HG03066 (cell line): Measurements from ENCODE around the gene ADGRL3.
"Not testable (repeated sequence)": the region's sequence is repeated elsewhere in the genome, so short reads cannot be mapped to it uniquely, and the experiment has no call there.

Source experiments
- ATAC-seq: cut with Tn5 transposase; IDR thresholded peaks from one replicate; pipeline ENCODE4 v1.9.1; 2021; ENCODE audit warnings: low read depth; ENCODE audit not compliant: unreplicated experiment

The ADGRL3 gene

DNA sequence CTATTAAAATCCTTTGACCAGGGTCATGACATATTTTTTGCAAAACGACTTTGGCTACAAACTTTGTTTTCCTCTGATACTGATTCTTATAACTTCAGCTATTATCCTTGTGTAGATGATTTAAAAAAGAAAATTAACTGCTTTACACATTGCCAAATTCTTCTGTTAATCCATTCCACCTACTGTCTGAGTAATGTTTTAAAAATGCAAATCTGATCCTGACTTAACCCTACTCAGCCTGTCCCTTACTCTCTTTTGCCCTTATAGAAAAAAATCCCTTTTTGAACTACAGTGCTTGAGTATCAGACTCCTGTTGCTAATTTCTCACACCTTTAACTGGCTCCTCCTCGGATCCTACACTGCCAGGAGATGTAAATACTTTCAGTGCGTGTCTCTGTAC is 723.1 kb downstream of the ADGRL3 start:
- no peak for ATAC-seq

DNA sequence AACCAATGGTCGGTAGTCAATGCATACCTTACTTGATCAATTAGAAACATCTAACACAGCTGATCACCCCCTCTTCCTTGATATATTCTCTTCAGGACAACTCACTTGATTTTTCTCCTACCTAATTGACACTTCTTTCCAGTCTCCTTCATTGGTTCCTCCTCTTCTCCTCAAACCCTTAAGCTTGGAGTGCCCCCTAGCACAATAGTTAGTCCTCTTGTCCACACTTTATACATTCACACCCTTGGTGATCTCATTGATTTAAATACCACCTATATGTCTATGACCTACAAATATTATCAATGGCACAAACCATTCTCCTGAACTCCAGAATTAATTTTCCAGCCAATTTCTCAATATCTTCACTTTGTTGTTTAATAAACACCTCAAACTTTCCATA is 724.0 kb downstream of the ADGRL3 start:
- no peak for ATAC-seq

DNA sequence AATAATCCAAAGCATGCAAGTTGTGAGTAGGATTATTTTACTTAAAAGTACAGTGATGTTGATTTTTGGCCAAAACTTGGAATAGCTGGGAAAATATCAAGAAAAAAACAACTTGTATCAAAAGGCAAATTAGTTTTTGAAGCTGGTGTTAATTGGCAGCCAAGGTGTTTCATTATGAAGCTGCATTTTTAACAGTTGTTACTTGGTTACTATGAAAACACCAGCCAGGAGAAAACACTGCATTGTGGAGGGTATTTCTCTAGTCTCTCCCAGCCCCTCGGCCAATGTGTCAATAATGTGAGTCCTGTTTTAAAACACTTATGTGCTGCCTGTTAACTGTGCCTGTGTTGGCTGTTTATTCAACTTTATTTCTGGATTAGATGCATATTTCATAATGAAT is 733.4 kb downstream of the ADGRL3 start:
- no peak for ATAC-seq

DNA sequence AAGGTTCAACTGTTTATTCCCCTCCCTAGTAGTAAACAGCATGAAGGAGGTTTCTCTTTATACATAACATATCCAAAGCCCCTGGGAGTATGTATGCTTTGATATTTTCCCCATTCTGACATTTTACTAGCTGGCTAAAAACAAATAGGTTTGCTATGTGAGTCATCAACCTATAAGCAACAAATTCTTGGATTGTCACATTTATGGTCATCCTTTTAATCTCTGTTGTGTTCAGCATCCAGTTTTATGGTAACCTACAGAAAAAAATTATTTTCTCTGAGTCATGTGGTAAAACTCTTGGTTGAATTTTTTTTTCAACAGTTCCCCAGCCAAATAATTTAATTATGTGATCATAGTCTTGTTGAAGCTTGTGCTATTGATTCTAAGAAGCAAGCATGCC is 734.1 kb downstream of the ADGRL3 start:
- no peak for ATAC-seq

DNA sequence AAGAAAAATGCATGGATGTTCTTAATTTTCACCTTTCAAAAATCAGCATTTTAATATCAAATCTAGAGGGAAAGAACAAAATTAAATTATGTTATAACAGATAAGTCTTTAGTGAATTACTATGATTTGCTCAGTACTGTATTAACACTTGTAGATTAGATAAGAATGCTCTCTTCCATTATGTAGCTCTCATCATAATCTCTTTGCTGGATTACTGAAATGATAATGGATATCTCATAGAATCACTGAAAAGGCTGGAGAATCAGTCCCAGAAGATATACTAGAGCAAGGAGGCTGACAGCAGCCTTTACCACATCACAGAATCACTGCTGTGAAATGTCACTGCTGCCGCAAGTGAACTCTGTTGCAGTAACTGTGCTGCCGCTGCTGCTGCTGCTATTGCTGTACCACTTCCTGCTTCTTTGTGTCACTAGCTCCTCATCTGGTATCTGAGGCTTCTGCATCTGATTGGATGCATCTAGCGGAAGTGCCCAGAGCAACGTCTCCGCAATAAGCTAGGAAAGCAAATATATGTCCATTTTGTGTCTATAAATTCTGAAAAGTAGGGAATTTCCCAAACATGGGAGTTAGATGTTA is 738.2 kb downstream of the ADGRL3 start:
- no peak for ATAC-seq

DNA sequence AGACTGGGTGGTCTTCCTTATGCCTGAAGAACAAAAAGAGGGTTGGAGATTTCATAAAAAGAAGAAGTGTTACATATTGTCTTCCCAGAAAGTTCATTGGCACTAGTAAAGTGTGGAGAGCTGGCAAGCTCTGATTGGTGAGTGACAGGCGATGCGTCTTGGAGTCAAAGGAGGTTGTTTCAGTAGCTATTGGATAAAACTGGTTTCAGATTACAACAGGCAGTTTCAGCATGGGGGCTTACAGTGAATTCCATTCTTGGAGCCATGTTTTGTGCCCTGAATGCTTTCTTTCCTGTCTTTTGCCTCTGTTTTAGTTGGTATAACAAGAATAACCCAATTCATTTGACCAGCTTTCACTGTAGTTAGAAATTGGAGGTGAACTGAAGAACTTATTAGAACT is 750.5 kb downstream of the ADGRL3 start:
- no peak for ATAC-seq

DNA sequence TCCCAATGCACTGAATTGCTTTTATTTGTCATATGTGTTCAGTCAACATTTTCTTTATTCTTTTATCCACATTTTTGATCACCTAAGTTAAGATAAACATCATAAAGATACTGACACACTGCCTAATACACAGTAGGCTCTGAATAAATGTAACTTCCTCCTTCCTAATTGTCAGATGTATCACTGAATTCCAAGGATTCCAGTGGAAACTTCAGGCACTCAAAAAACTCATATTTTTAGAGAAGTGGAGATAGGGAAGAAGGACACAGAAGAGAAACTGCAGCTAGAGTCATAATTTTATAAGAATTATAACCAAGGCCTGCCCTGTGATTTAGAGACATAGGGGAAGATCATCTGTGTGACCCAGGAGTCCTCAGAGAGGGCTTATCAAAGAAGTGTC is 753.3 kb downstream of the ADGRL3 start:
- ATAC-seq, result no peak

DNA sequence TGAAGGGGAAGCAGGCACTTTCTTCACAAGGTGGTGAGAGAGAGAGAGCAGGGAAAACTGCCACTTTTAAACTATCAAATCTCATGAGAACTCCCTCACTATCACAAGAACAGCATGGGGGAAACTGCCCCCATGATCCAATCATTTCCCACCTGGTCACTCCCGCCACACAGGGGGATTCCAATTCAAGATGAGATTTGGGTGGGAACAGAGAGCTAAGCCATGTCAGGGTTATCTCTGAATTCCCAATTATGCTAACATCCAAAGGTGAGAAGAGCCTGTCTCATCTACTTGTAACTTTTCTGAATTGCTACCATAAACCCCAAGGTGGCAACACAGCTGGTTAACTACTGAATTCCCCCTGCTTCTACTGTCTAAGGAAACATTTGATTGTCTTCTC is 758.5 kb downstream of the ADGRL3 start:
- no peak for ATAC-seq

DNA sequence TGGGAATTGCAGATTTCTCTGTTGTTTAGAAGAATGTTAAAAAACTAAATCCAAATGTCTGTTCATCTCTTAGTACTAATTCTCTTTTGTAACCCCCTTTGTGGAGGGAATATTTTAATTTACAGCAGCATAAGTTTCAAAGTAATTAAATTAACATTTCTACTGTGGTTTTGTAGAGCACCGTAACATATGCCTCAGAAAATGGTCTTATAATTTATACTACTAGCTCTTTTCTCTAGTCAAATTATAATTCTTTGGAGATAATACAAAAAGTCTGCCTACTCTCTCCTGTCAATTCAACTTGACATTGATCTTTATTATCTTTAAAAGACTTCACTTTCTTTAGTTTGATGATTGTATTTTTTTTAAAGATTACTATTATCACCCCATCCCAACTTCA is 759.0 kb downstream of the ADGRL3 start:
- ATAC-seq, result no peak

DNA sequence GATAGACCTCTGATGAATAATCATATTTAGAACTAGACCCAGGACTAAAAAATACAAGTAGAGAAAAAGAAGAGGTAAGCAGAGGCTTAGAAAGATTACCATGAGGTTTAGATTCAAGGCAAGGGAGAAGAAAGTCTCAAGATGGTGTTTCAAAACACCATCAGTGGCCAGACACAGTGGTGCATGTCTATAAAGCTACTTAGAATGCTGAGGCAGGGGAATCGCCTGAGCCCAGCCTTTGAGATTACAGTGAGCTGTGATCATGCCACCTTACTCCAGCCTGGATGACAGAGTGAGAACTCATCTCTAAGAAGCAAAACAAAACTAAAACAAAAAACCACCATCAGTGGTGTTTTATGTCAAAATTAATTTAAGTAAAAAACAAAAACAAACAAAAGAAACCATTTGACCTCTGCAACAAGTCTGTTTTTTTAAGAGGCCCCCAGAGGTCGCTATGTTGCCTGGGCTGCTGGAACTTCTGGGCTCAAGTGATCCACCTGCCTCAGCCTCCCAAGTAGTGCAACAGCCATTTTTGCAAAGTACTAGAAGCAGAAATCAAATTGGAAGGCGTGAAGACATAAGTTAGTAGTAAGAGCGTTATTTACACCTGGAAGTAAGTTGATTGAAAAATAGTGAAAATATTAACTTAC is 784.3 kb downstream of the ADGRL3 start:
- no peak for ATAC-seq

DNA sequence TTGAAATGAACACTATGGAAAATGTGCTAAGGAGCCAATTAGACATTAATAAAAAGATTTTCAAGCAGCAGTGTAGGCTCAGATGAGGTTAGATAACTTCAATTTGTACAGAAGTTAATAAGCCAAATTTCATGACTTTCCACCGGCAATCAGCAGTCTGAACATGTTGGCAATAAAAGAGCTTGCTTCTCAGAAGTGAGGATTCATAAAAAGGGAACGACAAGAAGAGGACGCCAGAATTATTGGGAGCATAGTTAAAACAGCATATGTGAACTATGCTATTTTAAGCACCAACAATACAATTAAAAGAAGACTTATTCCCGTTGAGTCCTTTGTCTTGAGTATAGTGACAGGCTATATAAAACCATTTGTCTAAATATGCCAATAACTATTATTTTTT is 785.3 kb downstream of the ADGRL3 start:
- no peak for ATAC-seq

DNA sequence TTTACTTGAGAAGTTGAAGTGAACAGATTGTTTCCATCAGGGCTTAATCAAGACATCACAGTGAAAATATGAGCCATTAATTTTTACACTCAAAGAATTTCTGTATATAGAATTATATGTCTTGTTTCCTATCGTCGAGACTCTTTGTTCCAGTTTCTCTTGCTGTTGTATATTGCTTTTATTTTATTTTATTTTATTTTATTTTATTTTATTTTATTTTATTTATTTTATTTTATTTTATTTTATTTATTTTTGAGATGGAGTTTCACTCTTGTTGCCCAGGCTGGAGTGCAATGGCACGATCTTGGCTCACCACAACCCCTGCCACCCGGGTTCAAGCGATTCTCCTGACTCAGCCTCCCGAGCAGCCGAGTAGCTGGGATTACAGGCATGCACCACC is 786.8 kb downstream of the ADGRL3 start:
- not testable (repeated sequence) for ATAC-seq

DNA sequence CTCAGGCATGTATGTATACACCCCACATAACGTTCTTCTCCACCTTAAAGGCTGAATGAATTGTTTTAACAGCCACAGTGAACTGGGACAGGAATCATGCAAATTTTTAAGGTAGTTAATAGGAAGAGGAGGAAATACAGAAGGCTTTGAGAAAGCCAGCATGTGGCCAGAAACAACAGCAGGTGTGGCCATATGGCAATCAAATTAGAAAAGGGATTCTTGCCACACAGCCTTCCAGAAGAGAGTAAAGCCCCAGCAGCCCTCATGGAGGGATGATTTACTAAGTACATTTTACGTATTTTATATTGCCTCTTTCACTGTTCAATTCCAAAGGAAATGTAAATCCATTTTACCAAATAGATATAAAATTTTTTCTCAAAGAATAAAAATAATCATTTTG is 792.2 kb downstream of the ADGRL3 start:
- ATAC-seq, result no peak

DNA sequence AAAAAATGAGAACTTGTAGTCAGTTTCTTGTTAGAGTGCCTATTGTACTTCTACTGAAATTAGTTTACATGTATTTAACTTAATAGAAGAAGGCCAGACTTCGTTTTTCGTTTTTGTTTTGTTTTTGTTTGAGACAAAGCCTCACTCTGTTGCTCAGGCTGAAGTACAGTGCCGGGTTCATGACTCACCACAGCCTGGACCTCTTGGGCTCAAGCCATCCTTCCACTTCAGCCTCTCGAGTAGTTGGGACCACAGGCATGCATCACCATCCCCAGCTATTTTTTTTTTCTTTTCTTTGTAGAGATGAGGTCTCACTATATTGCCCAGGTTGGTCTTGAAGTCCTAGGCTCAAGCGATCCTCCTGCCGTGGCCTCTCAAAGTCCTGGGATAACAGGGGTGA is 793.9 kb downstream of the ADGRL3 start:
- ATAC-seq, result no peak

DNA sequence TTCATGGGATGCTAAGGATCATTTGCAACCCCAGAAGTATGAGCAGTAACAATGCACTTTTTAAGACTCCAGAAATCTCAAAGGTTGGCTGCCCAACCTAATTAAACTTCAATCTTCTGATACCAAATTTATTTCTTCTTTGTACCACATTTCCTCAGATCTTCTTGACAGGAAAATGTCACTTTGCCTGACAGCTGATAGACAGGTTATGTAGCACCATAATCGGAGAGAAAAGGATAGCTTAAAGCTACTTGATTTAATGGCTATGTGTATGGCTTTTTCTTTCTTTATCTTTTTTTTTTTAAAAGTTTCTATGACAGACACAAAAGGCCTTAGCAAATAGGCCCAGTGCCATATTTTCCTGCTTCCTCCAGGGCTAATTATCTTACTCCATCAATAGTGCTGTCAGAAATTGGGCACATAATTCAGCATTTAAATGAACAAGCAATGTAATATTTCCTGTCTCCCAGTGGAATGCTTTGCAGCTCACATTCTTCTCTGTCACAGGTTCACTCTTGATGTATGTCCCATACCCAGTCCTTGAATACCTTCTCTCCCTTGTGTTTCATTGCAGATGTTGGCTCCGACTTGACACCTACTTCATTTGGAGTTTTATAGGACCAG is 795.7 kb downstream of the ADGRL3 start:
- ATAC-seq, result no peak

DNA sequence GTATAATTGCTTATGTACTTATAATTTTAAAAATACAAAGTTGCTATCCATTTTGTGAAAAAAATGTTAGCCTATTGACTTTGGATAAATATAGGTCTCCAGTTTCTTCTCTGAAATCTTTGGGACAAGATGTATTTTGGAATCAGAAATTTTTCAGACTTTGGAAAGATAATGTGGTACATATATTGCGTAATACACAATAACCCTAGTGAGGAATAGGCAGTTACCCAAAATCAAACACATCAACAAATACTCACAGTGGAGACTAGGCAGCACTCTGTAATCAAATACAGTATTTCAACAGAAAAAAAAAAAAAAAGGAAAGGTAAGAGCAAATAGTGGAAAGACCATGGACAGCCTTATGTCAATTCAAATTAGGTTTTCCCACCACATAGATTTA is 796.8 kb downstream of the ADGRL3 start:
- ATAC-seq, result no peak

DNA sequence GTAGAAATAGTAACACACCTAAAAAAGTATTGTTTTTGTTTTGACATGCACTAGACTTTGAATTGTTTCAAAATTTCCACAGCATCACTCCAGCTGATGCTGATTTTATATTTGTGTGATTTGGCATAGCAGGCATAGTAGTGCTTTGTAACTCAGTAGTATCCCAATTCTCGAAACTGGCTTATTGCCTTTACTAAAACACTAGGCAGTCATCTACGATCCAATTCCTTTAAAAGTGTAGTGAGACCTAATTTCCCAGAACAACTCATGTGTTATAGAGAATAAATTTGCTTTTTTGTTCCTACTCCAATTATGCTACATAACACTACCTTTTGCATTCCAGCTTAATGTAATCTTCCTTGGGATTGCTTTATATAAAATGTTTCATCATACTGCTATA is 797.7 kb downstream of the ADGRL3 start:
- ATAC-seq, result no peak

DNA sequence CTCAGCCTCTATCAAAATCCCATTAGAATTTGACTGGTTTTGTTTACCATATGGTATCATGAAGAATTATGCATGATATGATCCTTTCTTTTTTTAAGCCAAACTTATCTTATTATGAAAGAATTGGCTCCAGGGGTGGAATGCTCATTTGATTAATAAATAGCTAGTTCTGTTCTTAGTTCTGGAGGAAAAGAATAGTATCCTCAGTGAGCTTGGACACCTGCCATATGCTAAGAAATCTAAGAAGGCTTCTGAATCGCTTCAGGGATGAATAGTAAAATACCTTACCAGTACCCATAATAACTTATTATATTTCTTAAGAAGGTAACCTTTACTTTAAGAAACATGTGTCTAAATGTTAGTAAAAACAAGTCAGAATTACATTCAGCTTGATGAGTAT is 803.6 kb downstream of the ADGRL3 start:
- no peak for ATAC-seq

DNA sequence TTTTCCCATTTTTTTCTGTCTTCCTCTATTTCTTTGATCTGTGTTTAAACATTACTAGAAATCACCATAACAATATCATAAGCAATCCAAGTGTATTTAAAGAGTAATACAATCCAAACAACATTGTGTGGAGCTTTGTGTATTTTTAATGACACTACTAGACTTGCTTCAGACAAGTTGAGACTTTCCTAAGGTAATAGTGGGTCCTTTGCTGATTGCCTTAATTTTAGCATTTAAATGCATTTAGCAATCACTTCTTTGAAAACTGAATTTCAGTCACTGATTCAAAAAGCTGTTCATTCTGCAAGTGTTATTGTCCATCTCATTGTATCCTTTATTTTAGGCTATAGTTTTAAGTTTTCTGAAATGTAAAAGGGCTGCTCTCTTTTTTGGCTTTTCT is 804.8 kb downstream of the ADGRL3 start:
- no peak for ATAC-seq

DNA sequence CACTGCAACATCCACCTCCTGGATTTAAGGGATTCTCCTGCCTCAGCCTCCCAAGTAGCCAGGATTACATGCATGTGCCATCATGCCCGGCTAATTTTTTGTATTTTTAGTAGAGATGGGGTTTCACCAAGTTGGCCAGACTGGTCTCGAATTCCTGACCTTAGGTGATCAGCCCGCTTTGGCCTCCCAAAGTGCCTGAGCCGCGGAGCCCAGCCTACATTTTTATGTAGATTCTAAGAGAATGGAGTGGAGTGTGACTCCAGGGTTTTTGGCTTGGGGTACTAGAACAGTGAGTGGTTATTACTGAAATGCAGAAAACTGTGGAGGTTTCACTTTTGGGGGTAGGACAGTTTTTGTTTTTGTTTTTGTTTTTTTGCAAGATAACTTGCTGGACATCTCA is 806.0 kb downstream of the ADGRL3 start:
- no peak for ATAC-seq

DNA sequence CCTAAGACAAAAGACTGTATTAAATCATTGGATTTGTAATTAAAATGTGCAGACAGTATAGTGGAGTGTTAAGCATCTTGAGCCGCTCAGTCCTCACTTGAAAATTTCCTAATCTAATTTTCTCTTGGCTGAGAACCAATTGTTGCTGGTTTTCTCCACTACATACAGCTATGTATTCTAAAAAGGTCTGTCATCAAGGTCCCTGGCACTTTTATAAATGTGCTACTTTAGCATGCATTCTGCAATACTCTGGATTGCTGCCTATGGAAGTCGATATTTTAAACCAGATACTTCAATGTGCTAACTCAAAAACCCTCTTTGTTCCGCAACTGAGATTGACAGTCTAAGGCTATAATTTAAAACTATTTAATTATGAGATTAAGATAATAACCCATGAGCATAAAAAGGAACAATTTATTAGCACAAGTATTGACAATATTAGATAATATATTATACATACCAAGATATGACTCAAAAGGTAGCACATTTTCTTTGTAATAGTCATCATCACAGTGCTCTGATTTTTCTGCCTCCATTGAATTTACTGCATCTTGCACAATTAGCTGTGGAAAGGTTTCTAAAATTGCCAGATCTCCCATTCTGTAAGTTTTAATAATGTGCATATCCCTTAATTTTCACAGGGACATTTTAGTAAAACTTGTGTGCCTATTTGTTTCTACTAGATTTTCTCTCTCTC is 815.1 kb downstream of the ADGRL3 start:
- ATAC-seq, result no peak

DNA sequence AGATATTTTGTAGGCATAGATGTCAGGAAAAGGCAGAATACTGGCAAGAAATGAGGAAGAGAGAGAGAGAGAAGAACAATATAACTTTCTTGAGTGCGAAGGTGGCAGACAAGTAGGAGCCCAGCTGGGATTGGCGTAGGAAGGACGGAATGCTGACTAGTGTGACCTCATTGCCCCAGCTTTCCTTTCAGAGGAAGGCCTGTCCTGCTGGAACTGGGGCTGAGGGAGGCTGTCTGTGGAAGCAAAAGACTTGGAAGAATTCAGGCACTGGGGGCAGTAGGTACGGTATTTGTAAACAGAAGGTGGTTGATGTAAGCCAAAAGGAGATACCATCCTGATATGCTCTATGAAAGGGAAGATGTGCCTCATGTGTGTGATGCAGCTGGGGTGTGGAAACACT is 818.4 kb downstream of the ADGRL3 start:
- no peak for ATAC-seq
